ENCODE results near the gene ARID5A.

The ARID5A gene

GRCh38 chr2:96498021-96498431, 38.5 kb upstream of the ARID5A start:
- no peak for TF ChIP-seq CTCF (IDR thresholded peaks at IDR 0.05)

GRCh38 chr2:96499061-96499960, 37.2 kb upstream of the ARID5A start:
- TF ChIP-seq CTCF (IDR thresholded peaks at IDR 0.05), result no peak

GRCh38 chr2:96500385-96501066, 36.0 kb upstream of the ARID5A start:
- TF ChIP-seq CTCF (IDR thresholded peaks at IDR 0.05), result no peak

GRCh38 chr2:96501471-96501874, 35.1 kb upstream of the ARID5A start:
- no peak for TF ChIP-seq CTCF (IDR thresholded peaks at IDR 0.05)

GRCh38 chr2:96501886-96502810, 34.4 kb upstream of the ARID5A start:
- TF ChIP-seq CTCF (IDR thresholded peaks at IDR 0.05), result no peak

GRCh38 chr2:96502891-96503636, 33.5 kb upstream of the ARID5A start:
- no peak for TF ChIP-seq CTCF (IDR thresholded peaks at IDR 0.05)
